Activated CD4-positive, alpha-beta T cell treated with anti-CD3 and anti-CD28 coated beads for 1 hour (primary cell): Measurements from ENCODE around the gene B3GALT5.
"Not testable (repeated sequence)": the region's sequence is repeated elsewhere in the genome, so short reads cannot be mapped to it uniquely, and the experiment has no call there.

Source experiments
- DNase-seq: peaks from one replicate; pipeline ENCODE4 v3.0.0-alpha.2; 2020

Gene B3GALT5

GRCh38 chr21:39669485-39669884, 56.7 kb downstream of the B3GALT5 start:
- DNase-seq = no peak

- no peak for DNase-seq
Observed at GRCh38 chr21:39669976-39670661, 57.4 kb downstream of the B3GALT5 start.

- no peak for DNase-seq
Observed at GRCh38 chr21:39670701-39671100, 58.0 kb downstream of the B3GALT5 start.

GRCh38 chr21:39671986-39672385, 59.2 kb downstream of the B3GALT5 start:
- DNase-seq = no peak

- no peak for DNase-seq
Observed at GRCh38 chr21:39673163-39673562, 60.4 kb downstream of the B3GALT5 start.

- DNase-seq = no peak
Observed at GRCh38 chr21:39673736-39674135, 61.0 kb downstream of the B3GALT5 start.

- DNase-seq = no peak
Observed at GRCh38 chr21:39674801-39675200, 62.1 kb downstream of the B3GALT5 start.

- DNase-seq = no peak
Observed at GRCh38 chr21:39675590-39675989, 62.9 kb downstream of the B3GALT5 start.

- DNase-seq = no peak
Observed at GRCh38 chr21:39675993-39676661, 63.4 kb downstream of the B3GALT5 start.

- DNase-seq = no peak
Observed at GRCh38 chr21:39680216-39680615, 67.5 kb downstream of the B3GALT5 start.

GRCh38 chr21:39681257-39681656, 68.5 kb downstream of the B3GALT5 start:
- no peak for DNase-seq

GRCh38 chr21:39681845-39682244, 69.1 kb downstream of the B3GALT5 start:
- DNase-seq = no peak

GRCh38 chr21:39685236-39685635, 72.5 kb downstream of the B3GALT5 start:
- DNase-seq = no peak

GRCh38 chr21:39685991-39686390, 73.3 kb downstream of the B3GALT5 start:
- no peak for DNase-seq

GRCh38 chr21:39686646-39687468, 74.1 kb downstream of the B3GALT5 start:
- DNase-seq = no peak

- DNase-seq = no peak
Observed at GRCh38 chr21:39688010-39688409, 75.3 kb downstream of the B3GALT5 start.

- not testable (repeated sequence) for DNase-seq
Observed at GRCh38 chr21:39689860-39690259, 77.1 kb downstream of the B3GALT5 start.

GRCh38 chr21:39690454-39690853, 77.7 kb downstream of the B3GALT5 start:
- DNase-seq = no peak

- DNase-seq = no peak
Observed at GRCh38 chr21:39694750-39695149, 82.0 kb downstream of the B3GALT5 start.

GRCh38 chr21:39696196-39696595, 83.5 kb downstream of the B3GALT5 start:
- DNase-seq = no peak

- DNase-seq = no peak
Observed at GRCh38 chr21:39696618-39697017, 83.9 kb downstream of the B3GALT5 start.

GRCh38 chr21:39700318-39700717, 87.6 kb downstream of the B3GALT5 start:
- no peak for DNase-seq

GRCh38 chr21:39703578-39703977, 90.8 kb downstream of the B3GALT5 start:
- DNase-seq = no peak

- no peak for DNase-seq
Observed at GRCh38 chr21:39705849-39706248, 93.1 kb downstream of the B3GALT5 start.
